ENCODE measurements around the gene TRABD2B.

DNA sequence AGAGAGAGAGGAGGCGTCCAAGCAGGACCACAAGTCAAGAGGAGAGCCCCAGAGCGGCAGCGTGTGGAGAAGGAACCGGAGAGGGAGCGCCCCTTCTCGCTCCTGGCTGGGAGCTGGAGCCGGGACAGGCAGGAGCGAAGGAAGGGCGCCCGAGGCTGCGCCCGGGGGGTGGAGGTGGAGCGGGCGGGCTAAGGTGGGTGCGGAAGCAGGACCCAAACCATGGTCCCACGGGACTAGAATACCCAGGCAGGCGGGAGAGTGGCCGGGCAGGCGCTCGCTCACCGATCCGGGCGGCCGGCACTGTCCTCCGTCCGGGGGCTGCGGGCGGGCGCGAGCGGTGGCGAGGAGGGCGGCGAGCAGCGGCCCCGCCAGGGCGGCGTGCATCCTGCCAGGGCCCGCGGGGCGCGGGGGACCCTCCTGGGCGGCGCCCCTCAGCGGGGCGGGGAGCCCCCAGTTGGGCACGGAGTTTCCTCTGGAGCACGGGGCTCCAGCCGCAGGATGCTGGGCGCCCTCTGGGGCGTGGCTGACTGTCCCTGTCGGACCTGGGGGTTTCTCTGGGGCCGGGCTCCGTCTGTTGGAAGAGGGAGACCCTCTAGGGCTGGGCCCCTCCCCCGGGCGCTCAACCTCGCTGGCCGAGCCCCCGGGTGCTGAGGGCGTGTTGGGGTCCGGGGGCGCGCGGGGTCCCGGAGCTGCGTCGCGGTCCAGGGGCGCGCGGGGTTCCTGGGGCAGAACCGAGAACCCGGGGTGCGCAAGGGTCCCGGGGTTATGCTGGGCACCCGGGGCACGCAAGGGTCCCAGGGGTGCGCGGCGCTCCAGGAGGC is 569 bp downstream of the TRABD2B start:
- TF ChIP-seq, protein P1, sequence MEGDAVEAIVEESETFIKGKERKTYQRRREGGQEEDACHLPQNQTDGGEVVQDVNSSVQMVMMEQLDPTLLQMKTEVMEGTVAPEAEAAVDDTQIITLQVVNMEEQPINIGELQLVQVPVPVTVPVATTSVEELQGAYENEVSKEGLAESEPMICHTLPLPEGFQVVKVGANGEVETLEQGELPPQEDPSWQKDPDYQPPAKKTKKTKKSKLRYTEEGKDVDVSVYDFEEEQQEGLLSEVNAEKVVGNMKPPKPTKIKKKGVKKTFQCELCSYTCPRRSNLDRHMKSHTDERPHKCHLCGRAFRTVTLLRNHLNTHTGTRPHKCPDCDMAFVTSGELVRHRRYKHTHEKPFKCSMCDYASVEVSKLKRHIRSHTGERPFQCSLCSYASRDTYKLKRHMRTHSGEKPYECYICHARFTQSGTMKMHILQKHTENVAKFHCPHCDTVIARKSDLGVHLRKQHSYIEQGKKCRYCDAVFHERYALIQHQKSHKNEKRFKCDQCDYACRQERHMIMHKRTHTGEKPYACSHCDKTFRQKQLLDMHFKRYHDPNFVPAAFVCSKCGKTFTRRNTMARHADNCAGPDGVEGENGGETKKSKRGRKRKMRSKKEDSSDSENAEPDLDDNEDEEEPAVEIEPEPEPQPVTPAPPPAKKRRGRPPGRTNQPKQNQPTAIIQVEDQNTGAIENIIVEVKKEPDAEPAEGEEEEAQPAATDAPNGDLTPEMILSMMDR (IDR thresholded peaks at IDR 0.05; ENCODE audit: insufficient read depth, low read length, poor library complexity, severe bottlenecking), result no peak
- no peak for TF ChIP-seq EZH2phosphoT487 (conservative IDR thresholded peaks at IDR 0.05; ENCODE audit: low read length)
